Gastroesophageal sphincter (tissue), 4 donors: ENCODE measurements around the gene SCEL. TPM values are rescaled to one million over a fixed set of nuclear protein-coding genes. Genes with fewer than 3 reads are reported as not detected.

ENCODE experiments used
- ATAC-seq: fragments of 150-250 bp; one replicate; pipeline ENCODE4 v1.9.1; 2016; ENCODE audit warnings: mild to moderate bottlenecking, moderate library complexity
- H3K27ac ChIP-seq, 4 donors: fragments of 200-600 bp; sonication (generic) in 3 of 4; 1 replicate in 3 of 4; 2 replicates in 1 of 4; pipeline ENCODE4 v1.5.1; 2016 to 2019
- H3K27me3 ChIP-seq: fragments of 200-600 bp; sonication (generic); one replicate; pipeline ENCODE4 v1.5.1; 2019
- H3K36me3 ChIP-seq, 2 donors: fragments of 200-600 bp; sonication (generic); one replicate each; pipeline ENCODE4 v1.5.1; 2019; ENCODE audit warnings: control low read depth in 1 of 2
- H3K4me1 ChIP-seq, 3 donors: fragments of 200-600 bp; sonication (generic); 1 replicate in 2 of 3; 2 replicates in 1 of 3; pipeline ENCODE4 v1.5.1; 2016 to 2019; ENCODE audit warnings: control low read depth in 2 of 3
- H3K4me3 ChIP-seq, 2 donors: fragments of 200-600 bp; sonication (generic); one replicate each; pipeline ENCODE4 v1.5.1; 2019; ENCODE audit warnings: mild to moderate bottlenecking in 1 of 2, moderate library complexity in 1 of 2
- H3K9me3 ChIP-seq, 3 donors: fragments of 200-600 bp; sonication (generic); one replicate each; pipeline ENCODE4 v1.5.1; 2017 to 2019; ENCODE audit warnings: control low read depth in 2 of 3
- EP300 ChIP-seq: sonication (generic); formaldehyde crosslinking; IDR thresholded peaks from one replicate; pipeline ENCODE4 v1.6.1; 2017; ENCODE audit warnings: antibody characterized with exemption, mild to moderate bottlenecking
- POLR2A ChIP-seq, 2 donors: fragments of 450-650 bp; IDR thresholded peaks; one replicate each; pipeline ENCODE4 v1.6.1; 2017; ENCODE audit warnings: antibody characterized with exemption in 2 of 2, mild to moderate bottlenecking in 2 of 2, moderate library complexity in 1 of 2
- POLR2AphosphoS5 ChIP-seq: sonication (generic); formaldehyde crosslinking; IDR thresholded peaks from one replicate; pipeline ENCODE4 v1.6.1; 2017; ENCODE audit warnings: antibody characterized with exemption
- WGBS, 2 donors: methylation state at CpG; one replicate each; pipeline ENCODE4 v1.1.5; 2018; ENCODE audit warnings: low coverage in 1 of 2; 5-methylcytosine and 5-hydroxymethylcytosine counted together
- total RNA-seq, 4 donors: library from RNA; depleted of rRNA; stranded (reverse); fragments of >200 nt; gene quantifications; one replicate each; pipeline ENCODE4 v1.1.0, GENCODE V29; 2016
- TF ChIP-seq, protein P1 (sequence below), 4 experiments: fragments of 200-600 bp in 2 of 4; fragments of 450-650 bp in 2 of 4; sonication (generic) in 1 of 4; IDR thresholded peaks; one replicate each; pipeline ENCODE4 v1.5.1; 2017 to 2019; ENCODE audit warnings: antibody characterized with exemption in 4 of 4, mild to moderate bottlenecking in 2 of 4, moderate library complexity in 2 of 4

The SCEL gene
- total RNA-seq, 4 donors from 2014 or later, result 0.54 to 14.6 (median 1.0) TPM

GRCh38 chr13:77532983-77533382, 2.5 kb upstream of the SCEL start:
- Histone ChIP-seq H3K9me3 (no peaks in the 10 kb centered on the region), H3K4me1 (no peaks in the 10 kb centered on the region), H3K36me3 (no peaks in the 10 kb centered on the region), H3K27ac (no peak overlapping the region), H3K4me3 (no peak overlapping the region), H3K27me3 (peaks cover 3% of the 10 kb centered on the region)
- TF ChIP-seq, protein P1, sequence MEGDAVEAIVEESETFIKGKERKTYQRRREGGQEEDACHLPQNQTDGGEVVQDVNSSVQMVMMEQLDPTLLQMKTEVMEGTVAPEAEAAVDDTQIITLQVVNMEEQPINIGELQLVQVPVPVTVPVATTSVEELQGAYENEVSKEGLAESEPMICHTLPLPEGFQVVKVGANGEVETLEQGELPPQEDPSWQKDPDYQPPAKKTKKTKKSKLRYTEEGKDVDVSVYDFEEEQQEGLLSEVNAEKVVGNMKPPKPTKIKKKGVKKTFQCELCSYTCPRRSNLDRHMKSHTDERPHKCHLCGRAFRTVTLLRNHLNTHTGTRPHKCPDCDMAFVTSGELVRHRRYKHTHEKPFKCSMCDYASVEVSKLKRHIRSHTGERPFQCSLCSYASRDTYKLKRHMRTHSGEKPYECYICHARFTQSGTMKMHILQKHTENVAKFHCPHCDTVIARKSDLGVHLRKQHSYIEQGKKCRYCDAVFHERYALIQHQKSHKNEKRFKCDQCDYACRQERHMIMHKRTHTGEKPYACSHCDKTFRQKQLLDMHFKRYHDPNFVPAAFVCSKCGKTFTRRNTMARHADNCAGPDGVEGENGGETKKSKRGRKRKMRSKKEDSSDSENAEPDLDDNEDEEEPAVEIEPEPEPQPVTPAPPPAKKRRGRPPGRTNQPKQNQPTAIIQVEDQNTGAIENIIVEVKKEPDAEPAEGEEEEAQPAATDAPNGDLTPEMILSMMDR (IDR thresholded peaks at IDR 0.05), result no peak
- TF ChIP-seq POLR2AphosphoS5, result no peak
- 83 to 94% methylated on average over 2 of the region's 2 CpGs for WGBS, 2 donors
- no peak for ATAC-seq

GRCh38 chr13:77533875-77534788, 1.4 kb upstream of the SCEL start:
- Histone ChIP-seq H3K4me3 (no peak overlapping the region), H3K36me3 (no peaks in the 10 kb centered on the region), H3K27ac (no peak overlapping the region), H3K9me3 (no peaks in the 10 kb centered on the region), H3K27me3 (peaks cover 11% of the 10 kb centered on the region), H3K4me1 (no peaks in the 10 kb centered on the region)
- 60 to 77% methylated on average over 3 to 7 of the region's 7 CpGs for WGBS, 2 donors
- TF ChIP-seq EP300, result no peak
- TF ChIP-seq POLR2A (IDR thresholded peaks at IDR 0.05), result no peak
- TF ChIP-seq, protein P1 (IDR thresholded peaks at IDR 0.05), result no peak
- no peak for TF ChIP-seq POLR2AphosphoS5
- no peak for ATAC-seq

DNA sequence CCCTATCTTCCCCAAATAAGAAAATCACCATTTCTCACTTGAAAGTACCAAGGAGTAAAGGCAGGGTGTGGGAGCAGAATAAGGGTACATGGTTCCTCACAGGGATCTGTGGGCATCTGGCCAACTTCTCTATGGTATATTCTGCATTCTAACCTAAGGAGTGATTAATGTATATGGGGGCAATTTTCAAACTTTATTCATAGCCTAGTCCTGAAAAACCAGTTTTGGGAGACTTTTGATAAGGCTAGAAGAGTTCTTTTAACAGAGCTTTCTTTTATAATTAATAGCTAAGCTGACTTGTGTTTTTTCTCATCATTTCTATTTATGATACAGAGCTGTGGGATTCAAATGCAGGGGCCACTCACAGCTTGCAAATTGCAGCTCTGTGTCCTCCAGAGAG, 852 bp downstream of the SCEL start:
- no peak for ATAC-seq
- TF ChIP-seq POLR2AphosphoS5, result no peak
- no peaks in the 10 kb centered on the region for H3K4me1 ChIP-seq

GRCh38 chr13:77537289-77537919, 1.9 kb downstream of the SCEL start:
- Histone ChIP-seq H3K27me3 (peaks cover 11% of the 10 kb centered on the region), H3K36me3 (no peaks in the 10 kb centered on the region), H3K4me3 (no peak overlapping the region), H3K27ac (no peak overlapping the region), H3K9me3 (no peaks in the 10 kb centered on the region), H3K4me1 (no peaks in the 10 kb centered on the region)
- WGBS, 2 donors, result 77 to 92% methylated on average over 7 of the region's 7 CpGs
- ATAC-seq, result no peak
- TF ChIP-seq EP300 (no peak), POLR2AphosphoS5 (no peak), POLR2A (IDR thresholded peaks at IDR 0.05) (no peak)
- TF ChIP-seq, protein P1 (IDR thresholded peaks at IDR 0.05), result no peak

More for the DNA sequence above, 852 bp downstream of the SCEL start:
- no peak overlapping the region for H3K4me3 ChIP-seq
- no peaks in the 10 kb centered on the region for H3K9me3 ChIP-seq
- peaks cover 11% of the 10 kb centered on the region for H3K27me3 ChIP-seq
- no peak overlapping the region for H3K27ac ChIP-seq
- no peaks in the 10 kb centered on the region for H3K36me3 ChIP-seq

DNA sequence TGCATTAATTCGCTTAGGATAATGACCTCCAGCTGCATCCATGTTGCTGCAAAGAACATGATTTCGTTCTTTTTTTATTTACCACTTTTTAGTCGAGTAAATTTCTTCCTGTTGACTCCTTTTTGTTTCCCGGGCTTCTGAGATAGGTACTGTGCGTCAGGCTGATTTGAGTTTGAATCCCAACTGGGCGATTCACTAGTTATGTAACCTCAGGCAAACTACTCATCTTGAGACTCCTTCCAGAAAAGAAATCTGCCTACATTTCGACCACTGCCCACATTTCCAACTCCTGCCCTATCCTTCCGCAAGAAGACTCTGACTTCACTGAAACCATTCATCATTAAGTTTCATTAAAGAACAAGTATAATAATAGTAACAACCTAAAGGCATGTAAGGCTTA, 8.2 kb downstream of the SCEL start:
- Histone ChIP-seq H3K36me3 (no peaks in the 10 kb centered on the region), H3K27me3 (peaks cover 1% of the 10 kb centered on the region), H3K4me1 (peaks cover 0 to 19% (median 3%) of the 10 kb centered on the region in 3 donors), H3K9me3 (no peaks in the 10 kb centered on the region), H3K27ac (no peak overlapping the region), H3K4me3 (no peak overlapping the region)
- ATAC-seq, result no peak
- TF ChIP-seq POLR2A (IDR thresholded peaks at IDR 0.05) (no peak), EP300 (no peak), POLR2AphosphoS5 (no peak)
- TF ChIP-seq, protein P1 (IDR thresholded peaks at IDR 0.05), result no peak
- WGBS, 2 donors, result 66 to 83% methylated on average over 5 to 8 of the region's 8 CpGs
